Liver (tissue), 10 donors: Measurements from ENCODE around the gene SCGB1C2. TPM values are rescaled to one million over a fixed set of nuclear protein-coding genes. Genes with fewer than 3 reads are reported as not detected.

Experiments
- DNase-seq: peaks from one replicate; pipeline ENCODE4 v3.0.0-alpha.2; 2017; ENCODE audit warnings: low spot score
- H3K27ac ChIP-seq, 2 donors: one replicate each; pipeline ENCODE4 v1.7.0; 2013; ENCODE audit warnings: inconsistent platforms in 2 of 2, low read length in 2 of 2, control low read depth in 1 of 2, low read depth in 1 of 2, mild to moderate bottlenecking in 1 of 2
- H3K27me3 ChIP-seq, 4 donors: one replicate each; pipeline versions ENCODE4 v1.6.1 to v1.7.0; 2013; ENCODE audit warnings: low read length in 3 of 4, inconsistent platforms in 1 of 4, mild to moderate bottlenecking in 1 of 4, moderate library complexity in 1 of 4; ENCODE audit not compliant: control insufficient read depth in 4 of 4, insufficient read depth in 4 of 4
- H3K36me3 ChIP-seq, 4 donors: one replicate each; pipeline versions ENCODE4 v1.6.1 to v1.7.0; 2013; ENCODE audit warnings: low read length in 3 of 4, mild to moderate bottlenecking in 3 of 4, low read depth in 1 of 4, moderate library complexity in 1 of 4; ENCODE audit not compliant: control insufficient read depth in 4 of 4, insufficient read depth in 3 of 4
- H3K4me1 ChIP-seq, 4 donors: one replicate each; pipeline versions ENCODE4 v1.6.1 to v1.7.0; 2013; ENCODE audit warnings: low read length in 3 of 4, mild to moderate bottlenecking in 3 of 4, moderate library complexity in 1 of 4; ENCODE audit not compliant: control insufficient read depth in 4 of 4, insufficient read depth in 4 of 4
- H3K4me3 ChIP-seq, 3 donors: one replicate each; pipeline versions ENCODE4 v1.6.1 to v1.7.0; 2013; ENCODE audit warnings: low read length in 3 of 3, control low read depth in 1 of 3, low read depth in 1 of 3, mild to moderate bottlenecking in 1 of 3
- H3K9ac ChIP-seq, 2 donors: one replicate each; pipeline ENCODE4 v1.7.0; 2013; ENCODE audit warnings: low read length in 2 of 2, mild to moderate bottlenecking in 2 of 2, moderate library complexity in 2 of 2, control low read depth in 1 of 2, low read depth in 1 of 2
- H3K9me3 ChIP-seq, 4 donors: one replicate each; pipeline versions ENCODE4 v1.6.1 to v1.7.0; 2013; ENCODE audit warnings: low read length in 3 of 4; ENCODE audit not compliant: control insufficient read depth in 4 of 4
- CTCF ChIP-seq: fragments of 150-350 bp; IDR thresholded peaks from 2 replicates; pipeline ENCODE4 v1.5.1; 2017; ENCODE audit warnings: improper control_type of control experiment, low read depth, low read length; ENCODE audit not compliant: missing input control
- EGR1 ChIP-seq, 2 donors: IDR thresholded peaks; 2 replicates each; pipeline ENCODE4 v1.6.1; 2016 to 2018; ENCODE audit warnings: antibody characterized with exemption in 2 of 2, low read depth in 2 of 2
- FOXA1 ChIP-seq: IDR thresholded peaks from 2 replicates; pipeline ENCODE4 v1.6.1; 2016; ENCODE audit warnings: antibody characterized with exemption
- GABPA ChIP-seq, 2 donors: IDR thresholded peaks in 1 of 2; conservative IDR thresholded peaks in 1 of 2; 2 replicates each; pipeline ENCODE4 v1.6.1; 2016; ENCODE audit warnings: antibody characterized with exemption in 2 of 2, mild to moderate bottlenecking in 1 of 2, moderate library complexity in 1 of 2
- HNF4A ChIP-seq, 2 donors: conservative IDR thresholded peaks; 2 replicates each; pipeline ENCODE4 v1.6.1; 2016; ENCODE audit warnings: antibody characterized with exemption in 2 of 2, mild to moderate bottlenecking in 2 of 2
- MAX ChIP-seq: IDR thresholded peaks from 2 replicates; pipeline ENCODE4 v1.6.1; 2016; ENCODE audit warnings: antibody characterized with exemption
- NR2F2 ChIP-seq: IDR thresholded peaks from 2 replicates; pipeline ENCODE4 v1.6.1; 2016; ENCODE audit warnings: antibody characterized with exemption
- RAD21 ChIP-seq, 2 donors: IDR thresholded peaks; 2 replicates each; pipeline ENCODE4 v1.6.1; 2016; ENCODE audit warnings: antibody characterized with exemption in 2 of 2, mild to moderate bottlenecking in 2 of 2
- RXRA ChIP-seq, 2 donors: IDR thresholded peaks; 2 replicates each; pipeline ENCODE4 v1.6.1; 2017 to 2018; ENCODE audit warnings: antibody characterized with exemption in 2 of 2, mild to moderate bottlenecking in 1 of 2
- SP1 ChIP-seq: IDR thresholded peaks from 2 replicates; pipeline ENCODE4 v1.6.1; 2018; ENCODE audit warnings: antibody characterized with exemption, mild to moderate bottlenecking
- YY1 ChIP-seq: IDR thresholded peaks from 2 replicates; pipeline ENCODE4 v1.6.1; 2016; ENCODE audit warnings: antibody characterized with exemption, mild to moderate bottlenecking
- ZBTB33 ChIP-seq: IDR thresholded peaks from 2 replicates; pipeline ENCODE4 v1.6.1; 2016; ENCODE audit warnings: antibody characterized with exemption
- WGBS: extraction: QIAGEN DNeasy Blood & Tissue Kit; methylation state at CpG from one replicate; pipeline ENCODE4 v1.1.7; 2013; 5-methylcytosine and 5-hydroxymethylcytosine counted together
- polyA plus RNA-seq, 2 donors: library from polyadenylated mRNA; stranded (reverse) in 1 of 2; unstranded in 1 of 2; fragments of 200-250 nt in 1 of 2; fragments of >200 nt in 1 of 2; fragmentation: Nextera tagmentation in 1 of 2; extraction: Ambion mirVana in 1 of 2; gene quantifications; one replicate each; pipeline versions ENCODE4 v1.2.1 to v1.2.3, GENCODE V29; 2013 to 2015
- small RNA-seq: library from RNA; depleted of rRNA; stranded (forward); fragments of <200 nt; gene quantifications from one replicate; pipeline ENCODE3, GENCODE V24; 2014
- total RNA-seq, 2 donors: library from RNA; depleted of rRNA; stranded (reverse); fragments of >200 nt; gene quantifications; one replicate each; pipeline ENCODE4 v1.2.3, GENCODE V29; 2014
- TF ChIP-seq, protein P1 (sequence below): IDR thresholded peaks from 2 replicates; pipeline ENCODE4 v1.6.1; 2016; ENCODE audit warnings: antibody characterized with exemption
- donor health status: healthy.
- donor health status: healthy.
- donor health status: healthy.
- donor health status: healthy.
- donor health status: healthy.

SCGB1C2 gene
- total and polyA plus RNA-seq, 4 donors, result not detected

DNA sequence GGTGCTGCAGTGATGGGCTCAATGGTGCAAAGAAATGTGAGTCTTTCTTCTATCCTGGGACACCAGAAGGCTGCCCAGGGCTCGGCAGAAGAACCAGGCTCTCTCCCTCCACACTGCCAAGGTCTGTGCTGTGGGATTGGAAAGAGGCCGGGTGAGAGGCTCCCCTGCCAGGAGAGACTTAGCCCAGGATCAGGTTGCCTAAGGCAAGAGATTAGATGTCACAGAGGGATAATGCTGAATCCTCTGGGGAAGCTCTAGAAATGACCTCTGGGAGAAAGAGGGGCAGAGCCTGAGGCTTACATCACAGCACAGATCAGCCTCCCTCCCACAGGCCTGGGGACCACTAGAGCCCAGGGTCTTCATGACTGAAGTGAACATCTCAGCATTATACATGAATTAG, 49.8 kb downstream of the SCGB1C2 start:
- Histone ChIP-seq H3K27me3 (no peaks in the 10 kb centered on the region), H3K27ac (no peak overlapping the region), H3K4me1 (peaks cover 2 to 8% (median 4%) of the 10 kb centered on the region in 4 donors), H3K4me3 (no peak overlapping the region), H3K36me3 (no peaks in the 10 kb centered on the region), H3K9ac (no peak overlapping the region), H3K9me3 (no peaks in the 10 kb centered on the region)
- TF ChIP-seq GABPA (IDR thresholded peaks at IDR 0.05 in 1 of 2, conservative IDR thresholded peaks at IDR 0.05 in 1 of 2) (no peak), MAX (no peak), FOXA1 (no peak), RXRA (IDR thresholded peaks at IDR 0.05) (no peak), SP1 (no peak), NR2F2 (no peak), ZBTB33 (no peak), HNF4A (conservative IDR thresholded peaks at IDR 0.05) (no peak), EGR1 (IDR thresholded peaks at IDR 0.05; ENCODE audit: low read depth in 2 of 2) (no peak), YY1 (no peak), RAD21 (IDR thresholded peaks at IDR 0.05) (no peak), CTCF (no peak)
- TF ChIP-seq, protein P1, sequence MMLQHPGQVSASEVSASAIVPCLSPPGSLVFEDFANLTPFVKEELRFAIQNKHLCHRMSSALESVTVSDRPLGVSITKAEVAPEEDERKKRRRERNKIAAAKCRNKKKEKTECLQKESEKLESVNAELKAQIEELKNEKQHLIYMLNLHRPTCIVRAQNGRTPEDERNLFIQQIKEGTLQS, result no peak
- WGBS, result 81% methylated on average over 2 of the region's 2 CpGs
- DNase-seq, result no peak

Small RNA genes lying within 50 kb of the gene (small RNA-seq; reads per million reads assigned to genes)
- not detected for gene RF00026

Other genes starting within 250 kb of the SCGB1C2 start
- 1 to 10 TPM in 1 of 2 donors, under 1 TPM in 1; 0.84 to 1.0 TPM for gene DOC2B, start 44.1 kb downstream of the SCGB1C2 start, total RNA-seq
- gene DOC2B, start 44.1 kb downstream of the SCGB1C2 start, polyA plus RNA-seq, result under 1 TPM; 0.08 to 0.38 TPM
- gene RPH3AL, start 215.2 kb downstream of the SCGB1C2 start, total RNA-seq, result 10 to 100 TPM in 1 of 2 donors, 1 to 10 TPM in 1; 8.5 to 52.5 TPM
- gene RPH3AL, start 215.2 kb downstream of the SCGB1C2 start, polyA plus RNA-seq, result 10 to 100 TPM; 10.3 to 17.4 TPM